HG03378 (cell line): Measurements from ENCODE around the gene CCDC107.

Source experiments
- ATAC-seq: cut with Tn5 transposase; IDR thresholded peaks from one replicate; pipeline ENCODE4 v1.9.1; 2021; ENCODE audit warnings: mild to moderate bottlenecking, moderate library complexity; ENCODE audit not compliant: unreplicated experiment

Gene CCDC107

DNA sequence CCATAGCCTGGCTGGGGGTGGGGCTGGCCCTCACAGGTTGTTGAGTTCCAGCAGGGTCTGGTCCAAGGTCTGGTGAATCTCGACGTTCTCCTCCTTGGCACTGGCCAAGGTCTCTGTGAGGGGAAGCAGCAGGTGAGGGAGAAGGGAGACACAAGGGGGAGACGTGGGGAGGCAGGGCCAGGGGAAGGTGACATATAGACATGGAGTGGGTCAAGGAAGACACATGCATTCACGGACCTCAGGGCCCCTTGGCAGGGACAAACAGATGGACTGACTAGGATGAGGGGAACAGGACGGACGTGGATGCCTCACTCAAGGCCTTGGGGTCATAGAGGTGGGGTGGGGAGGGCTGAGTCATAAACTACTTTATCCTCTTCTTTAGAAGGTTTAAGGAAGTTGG is 24.0 kb downstream of the CCDC107 start:
- ATAC-seq, result no peak

DNA sequence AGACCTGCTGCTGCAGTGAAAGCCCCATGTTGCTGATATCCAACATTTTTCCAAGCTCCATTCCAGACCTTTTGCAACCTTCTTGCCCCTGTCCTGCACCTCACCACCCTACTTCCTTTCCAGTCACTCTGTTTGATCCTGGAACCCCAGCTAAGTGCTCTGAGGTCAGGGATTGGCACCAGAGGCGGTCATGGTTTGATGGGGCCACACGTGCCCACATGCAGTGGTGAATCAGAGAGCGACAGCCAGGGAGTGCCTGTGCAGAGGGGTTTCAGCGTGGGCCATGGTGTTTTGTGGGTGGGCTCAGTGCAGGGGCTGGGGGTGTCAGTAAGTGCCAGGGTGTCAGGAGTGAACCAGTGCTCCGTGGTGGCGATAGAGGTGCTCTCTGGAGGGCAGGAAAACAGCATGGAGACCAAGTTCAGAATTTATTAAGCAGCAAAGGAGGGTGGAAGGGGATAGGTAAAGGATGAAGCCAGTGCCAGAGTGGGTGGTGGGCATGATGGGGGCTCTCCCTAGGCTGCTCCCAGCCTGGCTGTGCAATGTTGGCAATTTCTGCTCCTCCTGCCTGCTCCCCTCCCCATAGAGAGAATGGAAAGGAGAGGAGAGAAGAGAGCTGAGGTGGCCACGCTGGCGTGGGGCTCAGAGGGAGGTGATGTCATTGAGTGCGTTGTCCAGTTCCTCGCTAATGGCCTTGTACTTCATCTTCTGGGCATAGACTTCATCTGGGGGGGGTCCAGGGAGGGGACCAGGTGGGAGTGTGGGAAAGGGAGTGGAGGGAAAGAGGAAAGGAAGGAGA is 24.6 kb downstream of the CCDC107 start:
- ATAC-seq, result no peak

DNA sequence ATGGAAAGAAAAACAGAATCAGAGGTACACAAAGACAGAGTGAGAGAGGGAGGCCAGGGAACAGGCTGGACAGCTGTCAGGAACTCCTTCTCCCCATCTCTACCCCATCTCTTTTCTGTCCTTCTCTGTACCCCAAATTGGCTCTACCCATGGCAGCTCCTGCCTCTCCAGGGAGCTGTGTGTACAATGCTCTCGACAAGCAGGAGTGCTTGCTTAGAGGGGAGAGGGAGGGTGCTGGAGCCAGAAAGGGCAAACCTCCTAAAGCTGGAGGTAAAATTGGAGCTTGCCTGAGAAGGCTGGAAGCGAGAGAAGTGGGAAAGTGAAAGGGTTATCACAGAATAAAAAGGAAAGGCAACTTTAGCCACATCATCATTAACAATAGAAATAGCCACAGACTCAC is 25.2 kb downstream of the CCDC107 start:
- no peak for ATAC-seq

DNA sequence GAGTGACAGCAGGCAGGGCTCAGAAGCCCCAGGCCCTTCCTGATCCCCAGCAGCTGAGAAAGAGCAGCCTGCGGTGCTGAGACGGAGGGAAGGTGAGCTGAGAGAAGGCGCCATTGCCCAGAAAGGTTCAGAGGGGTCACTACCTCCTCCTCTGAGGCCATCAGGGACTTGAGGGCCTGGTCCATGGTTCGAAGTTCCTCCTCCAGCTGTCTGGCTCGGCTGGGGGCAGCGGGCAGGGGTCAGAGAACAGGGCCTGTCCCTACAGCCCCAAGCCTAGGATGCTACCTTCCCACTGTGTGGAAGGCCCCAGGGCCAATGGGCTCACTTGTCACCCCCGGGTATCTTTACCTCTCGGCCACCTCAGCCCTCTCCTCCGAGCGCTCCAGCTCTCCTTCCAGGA is 26.8 kb downstream of the CCDC107 start:
- ATAC-seq, result no peak

DNA sequence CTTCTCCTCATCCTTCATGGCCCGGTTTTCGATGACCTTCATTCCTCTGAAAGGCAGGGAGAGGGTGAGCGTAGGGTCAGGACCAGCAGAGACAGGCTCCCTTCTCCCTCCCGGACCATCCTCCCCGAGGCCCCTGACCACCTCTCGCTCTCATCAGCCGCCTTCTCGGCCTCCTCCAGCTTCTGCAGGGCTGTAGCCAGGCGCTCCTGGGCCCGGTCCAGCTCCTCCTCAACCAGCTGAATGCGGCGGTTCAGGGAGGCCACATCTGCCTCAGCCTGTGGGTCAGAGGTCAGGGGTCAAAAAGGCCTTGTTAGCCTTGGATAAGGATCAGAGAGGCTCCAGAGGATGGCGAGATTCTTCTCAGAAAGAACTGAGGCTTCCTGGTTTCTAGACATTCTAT is 27.4 kb downstream of the CCDC107 start:
- no peak for ATAC-seq

DNA sequence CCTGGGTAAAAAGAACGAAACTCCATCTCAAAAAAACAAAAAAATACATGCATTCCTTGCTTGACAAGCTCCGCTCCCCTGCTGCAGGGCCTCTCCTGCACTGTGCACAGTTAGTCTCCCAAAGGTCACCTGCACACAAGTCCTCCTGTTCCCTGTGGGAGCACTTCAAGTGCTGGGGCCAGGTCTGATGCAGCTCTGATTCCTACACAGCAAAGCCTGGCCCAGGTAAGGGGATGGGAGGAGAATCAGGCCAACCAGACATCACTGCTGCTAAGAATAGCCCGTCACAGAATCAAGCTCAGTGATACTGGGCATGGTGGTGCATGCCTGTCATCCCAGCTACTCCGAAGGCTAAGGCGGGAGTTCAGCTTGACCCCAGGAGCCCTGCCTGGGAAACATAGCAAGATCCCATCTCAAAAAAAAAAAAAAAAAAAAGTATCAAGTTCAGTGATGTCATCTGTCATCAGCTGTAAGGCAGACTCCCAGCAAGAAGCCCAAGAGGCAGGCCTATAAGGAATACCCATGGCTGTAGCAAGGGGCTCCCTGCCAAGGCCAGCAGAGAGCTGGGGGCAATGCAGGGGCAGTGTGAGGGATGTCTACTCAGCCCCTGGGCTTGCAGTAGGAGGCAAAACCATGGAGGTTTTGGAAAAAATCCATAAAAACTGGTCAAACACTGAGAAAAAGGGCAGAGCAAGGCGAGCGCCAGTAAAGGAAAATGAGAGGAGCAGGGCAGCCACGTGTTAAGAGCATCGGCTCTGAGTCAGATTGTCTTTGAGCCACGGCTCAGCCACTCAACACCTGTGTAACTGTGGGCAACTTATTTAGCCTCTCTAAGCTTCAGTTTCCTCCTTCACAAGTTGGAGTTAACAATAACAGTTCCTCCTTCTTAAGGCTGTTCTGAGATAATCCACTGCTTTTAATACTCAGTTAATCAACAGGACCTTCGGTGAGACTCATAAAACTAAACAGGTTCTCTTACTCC is 28.4 kb downstream of the CCDC107 start:
- no peak for ATAC-seq

DNA sequence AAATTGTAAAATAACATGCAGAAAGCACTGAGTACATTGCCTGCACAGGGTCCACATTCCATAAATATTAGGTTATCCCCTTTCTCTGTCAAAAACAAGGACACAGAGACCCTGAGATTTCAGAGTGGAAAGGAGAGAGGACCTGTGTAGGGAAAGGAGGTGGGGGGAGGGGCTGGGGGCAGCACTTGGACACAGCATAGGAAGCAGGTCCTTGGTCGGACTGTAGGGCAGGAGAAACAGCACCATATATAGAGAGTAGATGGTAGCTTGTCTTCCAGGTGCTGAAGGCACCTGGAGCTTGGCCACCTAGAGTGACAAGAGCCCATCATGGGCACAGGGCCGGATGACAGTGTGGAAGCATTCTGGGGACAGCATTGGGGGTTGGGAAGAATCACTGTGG is 29.2 kb downstream of the CCDC107 start:
- ATAC-seq, result no peak

DNA sequence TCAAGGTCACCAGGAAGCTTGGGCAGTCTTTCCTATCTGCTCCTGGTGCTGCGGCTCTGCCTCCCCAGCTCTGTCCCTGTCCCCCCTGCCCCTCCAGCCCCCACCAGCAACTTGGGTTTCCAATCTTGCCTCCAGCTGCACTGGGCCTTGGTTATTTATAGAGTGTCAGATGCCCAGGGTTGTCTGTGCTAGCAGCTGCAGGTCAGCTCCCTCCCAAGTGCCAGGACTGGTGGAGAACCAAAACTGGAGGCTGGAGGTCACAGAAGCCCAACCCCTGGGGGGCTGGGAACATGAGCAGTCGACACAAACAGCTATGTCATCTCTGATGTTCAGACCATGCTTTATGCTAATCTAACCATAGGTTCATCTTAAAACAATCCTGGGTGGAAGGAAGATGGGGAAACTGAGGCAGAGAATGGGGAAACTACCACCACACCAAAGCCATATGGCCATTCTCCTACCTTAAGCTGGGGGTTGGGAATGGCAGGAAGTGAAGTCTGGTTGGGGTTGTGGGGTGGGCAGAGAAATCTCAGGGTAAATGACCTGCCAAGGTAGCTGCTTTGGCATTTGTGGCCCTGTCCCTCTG is 30.0 kb downstream of the CCDC107 start:
- no peak for ATAC-seq

DNA sequence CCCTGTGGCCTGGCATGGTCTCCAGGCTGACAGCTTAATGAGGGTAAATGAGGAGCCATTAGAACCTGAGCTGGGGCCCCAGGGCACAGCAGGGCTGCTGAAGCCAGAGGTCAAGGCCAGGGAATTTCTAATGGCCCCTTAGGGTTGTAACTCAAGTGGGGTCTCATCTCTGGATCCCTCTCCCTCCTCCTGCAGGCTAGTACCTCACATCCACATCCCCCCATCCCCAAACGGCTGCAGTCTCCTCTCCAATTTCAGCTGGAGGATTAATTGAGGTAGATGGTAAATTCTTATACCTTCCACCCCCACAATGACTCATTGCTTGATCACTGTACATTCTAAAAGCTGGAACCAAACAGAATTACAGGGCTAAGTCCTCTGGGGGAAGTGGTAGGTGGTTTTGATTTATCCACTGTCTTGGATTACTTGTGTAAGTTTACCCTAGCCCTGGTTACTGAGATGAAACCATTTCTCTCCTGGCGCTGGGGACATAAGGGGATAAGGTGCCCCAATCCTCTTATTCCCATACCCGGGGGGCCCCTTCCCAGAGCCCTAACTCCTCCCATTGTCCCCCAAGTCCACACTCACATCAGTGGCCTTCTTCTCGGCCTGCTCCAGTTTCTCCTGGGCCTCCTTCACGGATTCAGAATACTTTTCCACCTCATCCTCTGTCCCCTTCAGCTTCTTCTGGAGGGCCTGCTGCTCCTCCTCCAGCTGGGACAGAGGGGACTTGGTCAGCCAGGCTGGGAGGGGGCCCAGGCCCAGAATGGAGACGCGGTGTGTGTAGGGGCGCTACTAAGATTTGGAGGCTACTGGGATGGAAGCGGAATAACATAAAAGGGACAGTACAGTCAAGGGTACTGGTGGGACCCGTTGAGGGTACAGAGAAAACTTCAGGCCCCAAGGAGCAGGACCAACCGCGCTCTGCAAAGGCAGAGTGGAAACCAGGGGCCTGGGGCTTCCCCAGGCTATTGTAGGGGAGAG is 30.8 kb downstream of the CCDC107 start:
- no peak for ATAC-seq

DNA sequence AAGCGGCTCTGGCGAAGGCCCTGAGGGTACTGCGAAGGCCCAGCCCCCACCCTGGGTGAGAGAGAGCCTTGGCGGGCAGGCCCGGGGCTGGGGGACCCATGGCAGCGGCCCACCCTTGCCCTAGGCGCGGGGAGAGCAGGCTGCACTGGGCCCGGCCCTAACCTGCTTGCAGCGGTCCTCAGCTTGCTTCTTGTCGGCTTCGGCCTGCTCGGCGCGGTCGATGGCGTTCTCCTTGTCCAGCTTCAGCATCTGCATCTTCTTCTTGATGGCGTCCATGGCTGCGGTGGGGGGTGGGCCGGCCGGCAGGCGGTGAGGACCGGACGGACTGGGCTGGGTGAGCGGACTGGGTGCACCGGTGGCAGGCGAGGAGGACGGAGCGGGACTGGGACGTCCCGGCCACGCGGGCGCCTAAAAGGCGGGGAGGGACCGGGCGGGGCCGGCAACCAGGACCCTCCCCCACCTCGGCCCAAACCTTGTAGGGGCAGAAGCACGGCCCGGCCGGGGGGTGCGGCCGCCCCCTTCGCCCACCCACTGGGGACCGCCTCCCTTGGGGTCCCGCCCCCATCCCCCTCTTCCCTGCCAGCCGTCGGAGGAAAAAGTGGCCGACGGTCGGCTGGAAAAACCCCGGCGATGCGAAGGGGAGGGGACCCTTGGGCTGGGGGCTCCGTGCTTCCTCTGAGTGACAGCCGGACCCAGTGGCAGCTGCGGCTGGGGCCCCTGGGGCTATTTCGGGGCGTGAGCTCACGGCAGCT is 31.6 kb downstream of the CCDC107 start, which contains the start of gene TPM2:
TPM2 (minus strand) TSS at position 384 of the 752 bp plus-strand sequence; CDS start at position 276, 108 bp downstream.
- no peak for ATAC-seq

DNA sequence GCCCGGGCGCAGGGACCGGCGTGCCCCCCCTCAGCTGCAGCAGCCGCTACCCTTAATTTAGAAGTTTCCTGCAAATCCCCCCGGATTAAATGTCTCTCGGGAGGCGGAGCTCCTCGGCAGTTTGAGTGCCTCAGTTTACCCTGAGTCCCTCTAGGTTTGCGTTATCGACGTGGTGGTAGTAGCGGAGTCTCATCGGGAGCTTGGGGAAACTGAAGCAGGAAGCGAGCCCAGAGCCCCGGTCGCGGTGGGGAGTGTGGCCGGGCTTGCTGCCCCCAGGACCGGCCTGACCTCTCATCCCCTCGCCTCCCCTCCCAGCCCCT is 32.2 kb downstream of the CCDC107 start:
- no peak for ATAC-seq

DNA sequence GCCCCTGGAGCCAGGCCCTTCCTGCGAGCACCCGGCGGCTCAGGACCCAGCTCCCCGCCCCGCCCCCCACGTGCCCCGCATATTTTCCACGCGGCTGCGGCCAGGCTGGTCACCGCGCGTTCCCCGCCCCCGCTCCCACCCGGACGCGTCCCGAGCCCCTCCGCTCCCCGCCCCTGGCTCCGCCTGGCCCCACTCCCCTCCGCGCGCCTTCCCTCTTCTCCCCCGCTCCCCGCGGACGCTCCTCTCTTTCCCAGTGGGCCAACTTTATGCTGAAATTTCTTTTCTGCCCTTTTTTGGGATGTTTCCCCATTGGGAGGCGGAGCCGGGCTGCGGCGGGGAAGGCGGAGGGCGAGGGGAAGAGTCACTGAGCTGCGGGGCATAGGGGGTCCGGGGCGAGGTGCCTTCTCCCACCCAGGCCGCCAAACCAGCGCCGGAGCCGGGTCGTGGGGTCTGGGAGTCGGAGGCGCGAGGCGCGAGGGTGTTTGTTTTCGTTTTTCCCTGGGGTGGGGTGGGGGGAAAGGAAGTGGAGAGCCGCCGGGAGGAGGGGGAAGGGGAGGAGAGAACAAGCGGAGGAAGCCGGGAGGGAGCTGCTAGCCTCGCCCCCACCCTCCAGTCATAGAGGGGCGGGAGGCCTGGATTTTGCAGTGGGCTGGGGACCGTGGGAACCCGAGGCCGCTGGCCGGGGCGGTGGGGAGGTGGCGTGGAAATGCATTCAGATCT is 32.7 kb downstream of the CCDC107 start:
- no peak for ATAC-seq

DNA sequence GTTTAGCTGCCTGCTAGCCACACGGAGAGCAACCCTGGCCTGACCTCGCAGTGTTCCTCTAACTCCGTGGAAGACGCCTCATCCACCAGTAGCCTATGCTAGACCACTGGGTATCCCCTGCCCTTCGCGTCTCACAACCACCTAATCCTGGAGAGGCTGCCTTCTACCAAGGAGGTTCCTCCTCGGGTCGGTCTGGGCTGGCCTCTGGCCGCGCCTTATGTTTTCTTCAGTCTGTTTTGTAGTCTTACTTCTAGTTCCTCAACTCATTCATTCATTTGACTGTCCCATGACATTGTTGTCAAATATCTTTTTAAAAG is 33.2 kb downstream of the CCDC107 start:
- no peak for ATAC-seq

DNA sequence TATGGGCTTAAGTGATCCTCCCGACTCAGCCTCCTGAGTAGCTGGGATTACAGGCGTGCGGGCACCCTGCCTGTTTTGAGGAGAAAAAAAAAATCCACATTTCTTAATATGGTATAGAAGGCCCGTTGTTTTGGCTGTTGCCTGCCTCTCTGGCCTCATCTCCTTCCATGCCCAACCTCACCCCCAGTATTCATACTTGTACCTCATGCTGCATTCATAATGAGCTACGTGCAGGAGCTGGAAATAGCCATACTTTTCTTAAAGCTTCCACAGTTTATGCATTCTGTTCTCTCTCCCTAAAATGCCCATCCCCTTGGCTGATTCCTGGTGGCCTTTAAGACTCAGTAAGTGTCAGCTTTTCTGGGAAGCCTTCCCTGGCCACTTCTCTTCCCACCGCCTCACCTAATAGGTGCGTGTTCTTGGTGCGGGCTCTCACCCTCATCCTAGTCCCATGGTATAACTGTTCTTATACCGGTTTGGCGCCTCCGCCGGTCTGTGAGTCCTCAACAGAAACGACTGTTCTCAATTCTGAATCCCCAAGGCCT is 33.7 kb downstream of the CCDC107 start:
- ATAC-seq, result no peak

DNA sequence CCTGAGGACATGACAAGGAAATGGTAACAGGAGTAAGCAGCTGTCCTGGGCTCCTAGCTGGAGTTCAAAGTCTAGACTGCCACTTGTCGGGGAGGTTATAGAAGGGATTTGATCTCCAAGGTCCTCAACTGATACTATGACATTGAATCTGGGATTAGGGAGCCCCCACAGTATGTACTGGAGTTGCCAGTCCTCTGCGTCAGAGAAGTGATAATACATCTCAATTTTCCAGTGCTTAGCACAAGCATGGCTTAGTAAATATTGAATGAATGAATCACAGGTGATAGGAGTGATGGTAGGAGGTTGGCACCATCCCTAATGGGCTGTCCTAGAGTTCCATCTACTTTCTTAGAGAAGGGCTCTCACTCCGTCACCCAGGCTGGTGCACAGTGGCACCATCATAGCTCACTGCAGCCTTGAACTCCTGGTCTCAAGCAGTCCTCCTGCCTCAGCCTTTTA is 37.9 kb downstream of the CCDC107 start:
- no peak for ATAC-seq

DNA sequence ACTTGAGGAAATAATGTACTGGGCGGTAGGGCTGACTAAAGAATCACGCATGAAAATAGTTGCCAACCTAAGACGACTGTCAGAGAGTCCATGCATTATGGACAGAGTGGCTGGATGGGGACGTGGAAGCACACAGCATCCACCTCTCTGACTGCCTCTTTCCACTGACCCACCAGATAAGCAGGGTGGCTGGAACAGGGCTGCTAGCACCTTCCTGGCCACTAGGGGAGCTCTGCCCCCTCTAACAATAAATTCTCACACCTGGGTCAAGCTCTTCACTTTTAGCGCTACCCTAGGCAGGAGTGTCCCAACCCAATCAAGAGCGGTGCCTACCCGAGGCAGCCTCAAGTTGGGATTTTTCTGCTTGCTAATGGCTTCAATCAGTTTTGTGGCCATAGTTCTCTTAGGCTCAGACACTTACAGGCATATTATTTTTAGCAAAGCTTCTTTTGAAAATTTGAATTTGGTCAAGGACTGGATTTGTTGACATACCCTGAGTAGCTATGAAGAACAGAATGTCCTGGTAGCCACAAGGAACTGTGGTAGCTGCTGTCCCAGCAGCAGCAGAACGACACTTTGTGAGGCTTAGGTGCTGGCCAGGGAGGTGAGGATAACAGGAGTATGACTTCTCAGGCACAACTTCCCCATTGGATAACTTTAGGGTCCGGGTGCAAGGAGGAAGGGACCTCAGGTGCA is 38.6 kb downstream of the CCDC107 start:
- peak; percentile 60 for ATAC-seq

DNA sequence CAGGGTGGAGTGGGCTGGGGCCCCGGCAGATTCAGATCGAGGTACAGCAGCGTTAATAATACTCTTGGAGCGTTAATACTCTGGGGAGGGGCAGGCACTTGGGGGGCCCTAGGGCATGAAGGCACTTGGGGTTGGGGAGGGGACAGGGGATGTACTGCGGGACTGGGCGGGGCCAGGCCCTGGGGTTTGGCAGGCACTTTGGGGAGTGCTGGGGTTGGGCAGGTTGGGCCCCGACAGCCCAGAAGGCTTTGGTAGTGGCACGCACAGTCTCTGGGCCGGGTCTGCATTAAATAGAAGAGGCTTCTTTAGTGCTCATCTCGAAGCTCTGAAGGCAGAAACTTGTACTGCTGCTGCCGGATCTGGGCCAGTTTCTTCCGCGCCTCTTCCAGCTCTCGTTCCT is 39.4 kb downstream of the CCDC107 start:
- no peak for ATAC-seq

DNA sequence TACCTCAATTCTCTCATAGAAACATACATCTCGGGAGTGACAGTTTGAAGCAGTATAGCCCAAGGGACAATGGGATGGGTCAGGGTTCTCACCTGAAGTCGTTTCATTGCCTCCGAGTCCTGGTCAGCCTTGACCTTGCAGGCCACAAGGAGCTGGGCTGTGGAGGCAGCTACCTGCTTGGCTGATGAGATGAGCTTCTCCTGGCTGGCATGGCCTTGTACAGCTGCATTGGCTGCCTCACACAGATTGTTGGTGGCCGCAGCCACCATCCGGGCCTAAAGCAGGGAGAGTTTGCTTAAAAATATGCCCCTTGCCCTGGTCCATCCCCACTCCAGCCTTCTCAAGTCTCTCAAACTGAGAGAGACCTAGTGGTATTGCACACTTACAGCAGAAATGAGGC is 40.1 kb downstream of the CCDC107 start:
- ATAC-seq, result no peak
